Uterus (tissue), 2 donors: ENCODE results near the gene PFN2.
"Not testable (repeated sequence)": the region's sequence is repeated elsewhere in the genome, so short reads cannot be mapped to it uniquely, and the experiment has no call there.

ENCODE experiments used
- POLR2A ChIP-seq, 2 donors: fragments of 450-650 bp; IDR thresholded peaks; one replicate each; pipeline ENCODE4 v1.6.1; 2016; ENCODE audit warnings: antibody characterized with exemption in 2 of 2, mild to moderate bottlenecking in 1 of 2, moderate library complexity in 1 of 2
- TF ChIP-seq, protein P1 (sequence below), 4 experiments: fragments of 200-600 bp in 2 of 4; fragments of 450-650 bp in 2 of 4; sonication (generic) in 2 of 4; IDR thresholded peaks; one replicate each; pipeline ENCODE4 v1.5.1; 2016 to 2019; ENCODE audit warnings: antibody characterized with exemption in 4 of 4, mild to moderate bottlenecking in 2 of 4, moderate library complexity in 1 of 4

DNA sequence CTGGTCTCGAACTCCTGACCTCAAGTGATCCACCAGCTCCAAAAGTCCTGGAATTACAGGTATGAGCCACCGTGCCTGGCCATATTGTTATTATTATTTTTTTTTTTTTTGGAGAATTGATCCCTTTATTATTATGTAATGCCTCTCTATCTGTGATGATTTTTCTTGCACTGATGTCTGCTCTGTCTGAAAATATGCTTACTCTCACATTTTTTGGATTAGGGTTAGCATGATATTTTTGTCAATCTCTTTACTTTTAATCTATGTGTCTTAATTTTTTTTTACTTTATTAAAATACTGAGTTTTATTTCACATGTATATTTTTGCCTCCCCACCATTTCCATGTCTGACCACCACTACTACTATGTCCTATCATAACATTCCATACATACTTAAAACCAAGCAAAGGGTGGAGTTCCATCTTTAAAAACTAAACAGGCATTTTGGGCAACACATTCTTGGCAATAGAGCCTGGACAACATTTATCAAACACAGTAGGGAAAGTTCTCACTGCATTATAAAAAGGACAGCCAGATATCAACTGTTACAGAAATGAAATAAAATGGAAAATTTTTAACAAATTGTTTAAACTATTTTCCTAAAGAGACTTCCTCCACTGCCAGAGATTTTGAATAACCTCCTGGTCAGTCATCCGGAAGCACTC lies 32.2 kb downstream of the PFN2 start:
- TF ChIP-seq, protein P1, sequence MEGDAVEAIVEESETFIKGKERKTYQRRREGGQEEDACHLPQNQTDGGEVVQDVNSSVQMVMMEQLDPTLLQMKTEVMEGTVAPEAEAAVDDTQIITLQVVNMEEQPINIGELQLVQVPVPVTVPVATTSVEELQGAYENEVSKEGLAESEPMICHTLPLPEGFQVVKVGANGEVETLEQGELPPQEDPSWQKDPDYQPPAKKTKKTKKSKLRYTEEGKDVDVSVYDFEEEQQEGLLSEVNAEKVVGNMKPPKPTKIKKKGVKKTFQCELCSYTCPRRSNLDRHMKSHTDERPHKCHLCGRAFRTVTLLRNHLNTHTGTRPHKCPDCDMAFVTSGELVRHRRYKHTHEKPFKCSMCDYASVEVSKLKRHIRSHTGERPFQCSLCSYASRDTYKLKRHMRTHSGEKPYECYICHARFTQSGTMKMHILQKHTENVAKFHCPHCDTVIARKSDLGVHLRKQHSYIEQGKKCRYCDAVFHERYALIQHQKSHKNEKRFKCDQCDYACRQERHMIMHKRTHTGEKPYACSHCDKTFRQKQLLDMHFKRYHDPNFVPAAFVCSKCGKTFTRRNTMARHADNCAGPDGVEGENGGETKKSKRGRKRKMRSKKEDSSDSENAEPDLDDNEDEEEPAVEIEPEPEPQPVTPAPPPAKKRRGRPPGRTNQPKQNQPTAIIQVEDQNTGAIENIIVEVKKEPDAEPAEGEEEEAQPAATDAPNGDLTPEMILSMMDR (IDR thresholded peaks at IDR 0.05), result not testable (repeated sequence)
- TF ChIP-seq POLR2A (IDR thresholded peaks at IDR 0.05), result not testable (repeated sequence)
